ENCODE data around the gene CNTNAP1.

CNTNAP1 gene

GRCh38 chr17:42691021-42691545 lies 8.8 kb downstream of the CNTNAP1 start:
- ChIA-PET POLR2A (interaction anchor here (0.6 kb wide), 1 partner anchor 249 kb away, joined by 3 read pairs; no protein-coding TSS in a partner anchor), CTCF (interaction anchor here (2.3 to 2.5 kb wide), 2 partner anchors 10 to 113 kb away, joined by 7 read pairs; no protein-coding TSS in a partner anchor)
- DNase-seq (ENCODE audit: low read depth, low spot score) = no peak
- no peak overlapping the region for H3K4me3 ChIP-seq (ENCODE audit: low read depth, low read length)
- no peak for TF ChIP-seq CTCF (IDR thresholded peaks at IDR 0.05; ENCODE audit: insufficient read depth, low read length, missing control alignments)

GRCh38 chr17:42692489-42692888 lies 10.2 kb downstream of the CNTNAP1 start:
- no peak for DNase-seq (ENCODE audit: low read depth, low spot score)
- no peak for TF ChIP-seq CTCF (IDR thresholded peaks at IDR 0.05; ENCODE audit: insufficient read depth, low read length, missing control alignments)
- no peak overlapping the region for H3K4me3 ChIP-seq (ENCODE audit: low read depth, low read length)
- CTCF ChIA-PET = interaction anchor here (2.3 kb wide), 1 partner anchor 114 kb away, joined by 7 read pairs; no protein-coding TSS in a partner anchor
- POLR2A ChIA-PET = interaction anchor here (1.9 kb wide), 1 partner anchor 9 kb away, joined by 6 read pairs; no protein-coding TSS in a partner anchor

GRCh38 chr17:42694524-42694923 lies 12.2 kb downstream of the CNTNAP1 start:
- TF ChIP-seq CTCF (IDR thresholded peaks at IDR 0.05; ENCODE audit: insufficient read depth, low read length, missing control alignments) = no peak
- ChIA-PET POLR2A (no interaction called here), CTCF (interaction anchor here (1.5 kb wide), 1 partner anchor 116 kb away, joined by 5 read pairs; no protein-coding TSS in a partner anchor)
- no peak overlapping the region for H3K4me3 ChIP-seq (ENCODE audit: low read depth, low read length)
- DNase-seq (ENCODE audit: low read depth, low spot score) = no peak

GRCh38 chr17:42695500-42695899 lies 13.2 kb downstream of the CNTNAP1 start:
- DNase-seq (ENCODE audit: low read depth, low spot score) = no peak

GRCh38 chr17:42697108-42697811 lies 14.9 kb downstream of the CNTNAP1 start:
- no peak for DNase-seq (ENCODE audit: low read depth, low spot score)
- ChIA-PET POLR2A (interaction anchor here (2.6 kb wide), 1 partner anchor 14 kb away, joined by 19 read pairs; no protein-coding TSS in a partner anchor), CTCF (interaction anchor here (1.4 to 2.9 kb wide), 4 partner anchors 13 to 119 kb away, joined by 3 to 10 read pairs (median 4); no protein-coding TSS in a partner anchor)
- TF ChIP-seq CTCF (IDR thresholded peaks at IDR 0.05; ENCODE audit: insufficient read depth, low read length, missing control alignments) = no peak
- no peak overlapping the region for H3K4me3 ChIP-seq (ENCODE audit: low read depth, low read length)

More at GRCh38 chr17:42695500-42695899, 13.2 kb downstream of the CNTNAP1 start:
- ChIA-PET POLR2A (no interaction called here), CTCF (interaction anchor here (1.0 to 2.9 kb wide), 3 partner anchors 12 to 117 kb away, joined by 4 to 10 read pairs (median 6); no protein-coding TSS in a partner anchor)
- no peak overlapping the region for H3K4me3 ChIP-seq (ENCODE audit: low read depth, low read length)
- no peak for TF ChIP-seq CTCF (IDR thresholded peaks at IDR 0.05; ENCODE audit: insufficient read depth, low read length, missing control alignments)
